Loucy (cell line): ENCODE measurements around the gene CADM2.

Source experiments
- H2AFZ ChIP-seq: fragments of 200-600 bp; sonication (generic); 2 replicates; pipeline ENCODE4 v1.6.0; 2016; ENCODE audit warnings: antibody characterized with exemption, mild to moderate bottlenecking, low read length, moderate library complexity
- H3F3A ChIP-seq: fragments of 200-600 bp; 2 replicates; pipeline ENCODE4 v1.6.0; 2016; ENCODE audit warnings: antibody characterized with exemption, low read depth, mild to moderate bottlenecking
- H3K27me3 ChIP-seq: fragments of 200-600 bp; sonication (generic); 2 replicates; pipeline ENCODE4 v1.6.1; 2014; ENCODE audit warnings: low read length, mild to moderate bottlenecking; ENCODE audit not compliant: insufficient read depth, poor library complexity, severe bottlenecking
- H3K36me3 ChIP-seq: fragments of 200-600 bp; sonication (generic); 2 replicates; pipeline ENCODE4 v1.6.1; 2016; ENCODE audit warnings: low read length; ENCODE audit not compliant: insufficient read depth
- H3K4me1 ChIP-seq: fragments of 200-600 bp; sonication (generic); 2 replicates; pipeline ENCODE4 v1.5.1; 2014; ENCODE audit warnings: low read length, mild to moderate bottlenecking; ENCODE audit not compliant: insufficient read depth, poor library complexity, severe bottlenecking
- H3K4me2 ChIP-seq: fragments of 200-600 bp; sonication (generic); 2 replicates; pipeline ENCODE4 v1.6.0; 2014; ENCODE audit warnings: antibody characterized with exemption, low read length, low read depth, mild to moderate bottlenecking; ENCODE audit not compliant: poor library complexity, severe bottlenecking
- H3K4me3 ChIP-seq: fragments of 200-600 bp; sonication (generic); 2 replicates; pipeline ENCODE4 v1.5.1; 2014; ENCODE audit warnings: low read length, mild to moderate bottlenecking, mixed read lengths; ENCODE audit not compliant: poor library complexity, severe bottlenecking
- H3K79me2 ChIP-seq: fragments of 200-600 bp; sonication (generic); 2 replicates; pipeline ENCODE4 v1.6.1; 2014; ENCODE audit warnings: low read length; ENCODE audit not compliant: insufficient read depth
- H3K9ac ChIP-seq: fragments of 200-600 bp; sonication (generic); 2 replicates; pipeline ENCODE4 v1.6.0; 2014; ENCODE audit warnings: mild to moderate bottlenecking, low read depth, low read length, moderate library complexity; ENCODE audit not compliant: poor library complexity, severe bottlenecking
- H3K9me2 ChIP-seq: fragments of 200-600 bp; sonication (generic); replicated peaks from 2 replicates; pipeline ENCODE4 v1.6.1; 2016; ENCODE audit warnings: low read depth, low read length, mixed read lengths
- H3K9me3 ChIP-seq: fragments of 200-600 bp; sonication (generic); 2 replicates; pipeline ENCODE4 v1.6.1; 2014; ENCODE audit warnings: mild to moderate bottlenecking, antibody characterized with exemption, low read length, low read depth; ENCODE audit not compliant: insufficient read depth
- H4K20me1 ChIP-seq: fragments of 200-600 bp; sonication (generic); 2 replicates; pipeline ENCODE4 v1.6.0; 2014; ENCODE audit warnings: antibody characterized with exemption, low read length, mild to moderate bottlenecking; ENCODE audit not compliant: insufficient read depth, poor library complexity, severe bottlenecking
- CTCF ChIP-seq: fragments of 200-600 bp; sonication (generic); conservative IDR thresholded peaks from 2 replicates; pipeline ENCODE4 v1.5.1; 2014; ENCODE audit warnings: mild to moderate bottlenecking, antibody characterized with exemption, low read length
- EZH2phosphoT487 ChIP-seq: fragments of 200-600 bp; IDR thresholded peaks from 2 replicates; pipeline ENCODE4 v1.6.1; 2018; ENCODE audit warnings: antibody characterized with exemption, mild to moderate bottlenecking, moderate library complexity, borderline replicate concordance

CADM2 gene

GRCh38 chr3:85007195-85008094 is 48.7 kb downstream of the CADM2 start:
- TF ChIP-seq EZH2phosphoT487: no peak
- no peak for TF ChIP-seq CTCF
- no peaks in the 10 kb centered on the region for H3F3A ChIP-seq
- H3K79me2 ChIP-seq: no peaks in the 10 kb centered on the region
- H4K20me1 ChIP-seq: no peaks in the 10 kb centered on the region
- no peaks in the 10 kb centered on the region for H3K36me3 ChIP-seq
- no peak overlapping the region for H3K9ac ChIP-seq
- H3K9me2 ChIP-seq: no peaks in the 10 kb centered on the region
- H3K4me2 ChIP-seq: no peak overlapping the region
- H3K27me3 ChIP-seq: no peaks in the 10 kb centered on the region
- H3K9me3 ChIP-seq: no peaks in the 10 kb centered on the region
- H3K4me1 ChIP-seq: no peaks in the 10 kb centered on the region
- no peak overlapping the region for H3K4me3 ChIP-seq
- no peak overlapping the region for H2AFZ ChIP-seq

GRCh38 chr3:85020828-85021227 is 62.0 kb downstream of the CADM2 start:
- Histone ChIP-seq H3K27me3 (no peaks in the 10 kb centered on the region), H3K9ac (no peak overlapping the region), H3K9me3 (no peaks in the 10 kb centered on the region), H4K20me1 (no peaks in the 10 kb centered on the region), H3K4me2 (no peak overlapping the region), H3K4me1 (no peaks in the 10 kb centered on the region), H3K4me3 (no peak overlapping the region), H3K79me2 (no peaks in the 10 kb centered on the region), H3F3A (no peaks in the 10 kb centered on the region), H2AFZ (no peak overlapping the region), H3K9me2 (no peaks in the 10 kb centered on the region), H3K36me3 (no peaks in the 10 kb centered on the region)
- TF ChIP-seq EZH2phosphoT487 (no peak), CTCF (no peak)

- H3F3A ChIP-seq: no peaks in the 10 kb centered on the region
- no peak overlapping the region for H3K4me3 ChIP-seq
- TF ChIP-seq EZH2phosphoT487: no peak
- TF ChIP-seq CTCF: no peak
- no peaks in the 10 kb centered on the region for H4K20me1 ChIP-seq
- no peaks in the 10 kb centered on the region for H3K36me3 ChIP-seq
- H3K27me3 ChIP-seq: no peaks in the 10 kb centered on the region
- H3K4me1 ChIP-seq: no peaks in the 10 kb centered on the region
- no peaks in the 10 kb centered on the region for H3K9me2 ChIP-seq
- H2AFZ ChIP-seq: no peak overlapping the region
- no peaks in the 10 kb centered on the region for H3K9me3 ChIP-seq
- H3K4me2 ChIP-seq: no peak overlapping the region
- no peak overlapping the region for H3K9ac ChIP-seq
- H3K79me2 ChIP-seq: no peaks in the 10 kb centered on the region
These were observed 71.3 kb downstream of the CADM2 start for GRCh38 chr3:85030052-85030451.
